Bladder microvascular endothelial cell (primary cell): ENCODE results near the gene TMPRSS5. TPM values are rescaled to one million over a fixed set of nuclear protein-coding genes. Genes with fewer than 3 reads are reported as not detected.

Experiments
- total RNA-seq: library from RNA; depleted of rRNA; stranded (reverse); fragments of >200 nt; gene quantifications from 2 replicates; pipeline ENCODE4 v1.2.3, GENCODE V29; 2014

The TMPRSS5 gene
- 0.13 and 0.16 TPM in 2 replicates for total RNA-seq

GRCh38 chr11:113705871-113706655 lies at the start of gene TMPRSS5:
Gene TMPRSS5 (minus strand): TSS chr11:113706308. CDS start chr11:113706224, 84 bp downstream.

Other genes starting within 250 kb of the TMPRSS5 start
- gene DRD2, start 230.9 kb downstream of the TMPRSS5 start, total RNA-seq: not detected in 2 replicates
- 16.4 and 22.8 TPM in 2 replicates for gene ZW10, start 67.4 kb upstream of the TMPRSS5 start, total RNA-seq
- not detected in 2 replicates for gene CLDN25, start 73.5 kb upstream of the TMPRSS5 start, total RNA-seq
- 30.8 and 39.6 TPM in 2 replicates for gene USP28, start 169.3 kb upstream of the TMPRSS5 start, total RNA-seq
- not detected in 2 replicates for gene HTR3B, start 198.5 kb upstream of the TMPRSS5 start, total RNA-seq